A204.1 (cell line): ENCODE data around the gene KRTAP29-1.

ENCODE experiments used
- FAIRE-seq: peaks from 2 replicates; lab custom pipeline; 2012; peaks lifted over from hg19 to GRCh38; lab: Jason Lieb, UNC

KRTAP29-1 gene

GRCh38 chr17:41328207-41328606 lies 25.6 kb upstream of the KRTAP29-1 start:
- FAIRE-seq, result no peak

- no peak for FAIRE-seq
Measured at GRCh38 chr17:41327411-41328120, 24.9 kb upstream of the KRTAP29-1 start.

GRCh38 chr17:41326173-41327145 lies 23.8 kb upstream of the KRTAP29-1 start:
- no peak for FAIRE-seq

- FAIRE-seq, result no peak
Measured at GRCh38 chr17:41325611-41326010, 23.0 kb upstream of the KRTAP29-1 start.

- FAIRE-seq, result no peak
Measured at GRCh38 chr17:41325126-41325525, 22.5 kb upstream of the KRTAP29-1 start.

- FAIRE-seq, result no peak
Measured at GRCh38 chr17:41324180-41325075, 21.8 kb upstream of the KRTAP29-1 start.

- FAIRE-seq, result no peak
Measured at GRCh38 chr17:41322903-41323895, 20.5 kb upstream of the KRTAP29-1 start.

GRCh38 chr17:41322094-41322902 lies 19.6 kb upstream of the KRTAP29-1 start:
- FAIRE-seq, result peak; percentile 44

- no peak for FAIRE-seq
Measured at GRCh38 chr17:41318231-41318630, 15.6 kb upstream of the KRTAP29-1 start.

GRCh38 chr17:41315814-41316445 lies 13.3 kb upstream of the KRTAP29-1 start:
- no peak for FAIRE-seq

- FAIRE-seq, result no peak
Measured at GRCh38 chr17:41315204-41315794, 12.6 kb upstream of the KRTAP29-1 start, which contains the start of gene KRTAP17-1. Gene KRTAP17-1, minus strand, starts transcription at chr17:41315710. Its CDS starts 60 bp downstream, at chr17:41315650.

- no peak for FAIRE-seq
Measured at GRCh38 chr17:41311111-41311510, 8.5 kb upstream of the KRTAP29-1 start.

- no peak for FAIRE-seq
Measured at GRCh38 chr17:41308918-41309359, 6.3 kb upstream of the KRTAP29-1 start, which contains the start of gene KRTAP16-1. Gene KRTAP16-1, minus strand, starts transcription at chr17:41309309. Its CDS starts 56 bp downstream, at chr17:41309253.

GRCh38 chr17:41308251-41308917 lies 5.7 kb upstream of the KRTAP29-1 start:
- no peak for FAIRE-seq

GRCh38 chr17:41307647-41308046 lies 5.0 kb upstream of the KRTAP29-1 start:
- no peak for FAIRE-seq

- no peak for FAIRE-seq
Measured at GRCh38 chr17:41304091-41304490, 1.4 kb upstream of the KRTAP29-1 start.

- FAIRE-seq, result no peak
Measured at GRCh38 chr17:41302981-41303380, 330 bp upstream of the KRTAP29-1 start.

GRCh38 chr17:41301204-41301790 lies 1.4 kb downstream of the KRTAP29-1 start:
- no peak for FAIRE-seq
